COLO668 (cell line): ENCODE data around the gene SLC7A7.
"Not testable (repeated sequence)": the region's sequence is repeated elsewhere in the genome, so short reads cannot be mapped to it uniquely, and the experiment has no call there.

Experiments used
- DNase-seq: peaks from one replicate; lab custom pipeline; 2025; ENCODE audit not compliant: unreplicated experiment; lab: John Stamatoyannopoulos, UW

SLC7A7 gene

GRCh38 chr14:22793976-22794375 lies 21.3 kb downstream of the SLC7A7 start:
- no peak for DNase-seq

GRCh38 chr14:22793550-22793949 lies 21.7 kb downstream of the SLC7A7 start:
- DNase-seq, result not testable (repeated sequence)

- no peak for DNase-seq
These were observed 23.1 kb downstream of the SLC7A7 start for GRCh38 chr14:22792158-22792557.

- no peak for DNase-seq
These were observed 23.9 kb downstream of the SLC7A7 start for GRCh38 chr14:22791301-22791700.

GRCh38 chr14:22786685-22787084 lies 28.6 kb downstream of the SLC7A7 start:
- no peak for DNase-seq

GRCh38 chr14:22781301-22781991 lies 33.8 kb downstream of the SLC7A7 start:
- no peak for DNase-seq

GRCh38 chr14:22780941-22781300 lies 34.3 kb downstream of the SLC7A7 start:
- DNase-seq, result no peak

- DNase-seq, result no peak
These were observed 35.0 kb downstream of the SLC7A7 start for GRCh38 chr14:22780105-22780679.

- no peak for DNase-seq
These were observed 37.2 kb downstream of the SLC7A7 start for GRCh38 chr14:22778084-22778483.

GRCh38 chr14:22776849-22777248 lies 38.4 kb downstream of the SLC7A7 start:
- DNase-seq, result not testable (repeated sequence)

- no peak for DNase-seq
These were observed 39.0 kb downstream of the SLC7A7 start for GRCh38 chr14:22776215-22776614.

GRCh38 chr14:22774011-22774706 lies 41.1 kb downstream of the SLC7A7 start:
- no peak for DNase-seq

- no peak for DNase-seq
These were observed 41.8 kb downstream of the SLC7A7 start for GRCh38 chr14:22773162-22774010.

- no peak for DNase-seq
These were observed 42.5 kb downstream of the SLC7A7 start for GRCh38 chr14:22772725-22773124.

GRCh38 chr14:22770481-22771187 lies 44.6 kb downstream of the SLC7A7 start:
- DNase-seq, result no peak

GRCh38 chr14:22769369-22769768 lies 45.9 kb downstream of the SLC7A7 start:
- DNase-seq, result no peak

GRCh38 chr14:22768947-22769346 lies 46.3 kb downstream of the SLC7A7 start:
- no peak for DNase-seq

- no peak for DNase-seq
These were observed 48.0 kb downstream of the SLC7A7 start for GRCh38 chr14:22767323-22767589.

GRCh38 chr14:22766457-22767322 lies 48.5 kb downstream of the SLC7A7 start, which contains the start of gene OXA1L:
Gene OXA1L (plus strand): TSS chr14:22766688. CDS start chr14:22766702, 14 bp downstream.
- peak; percentile 97 for DNase-seq

- no peak for DNase-seq
These were observed 50.9 kb downstream of the SLC7A7 start for GRCh38 chr14:22764382-22764781.
